GM12892 (cell line): Measurements from ENCODE around the gene CALU.

ENCODE experiments used
- POLR2A ChIP-seq: IDR thresholded peaks from 2 replicates; pipeline ENCODE4 v1.6.1; 2011; ENCODE audit warnings: low read depth, low read length, control low read depth
- POLR2AphosphoS5 ChIP-seq: IDR thresholded peaks from 2 replicates; pipeline ENCODE4 v1.6.1; 2011; ENCODE audit warnings: low read depth, low read length, control low read depth
- TAF1 ChIP-seq: IDR thresholded peaks from 2 replicates; pipeline ENCODE4 v1.6.1; 2011; ENCODE audit warnings: low read depth, mild to moderate bottlenecking, control low read depth, low read length, borderline replicate concordance

DNA sequence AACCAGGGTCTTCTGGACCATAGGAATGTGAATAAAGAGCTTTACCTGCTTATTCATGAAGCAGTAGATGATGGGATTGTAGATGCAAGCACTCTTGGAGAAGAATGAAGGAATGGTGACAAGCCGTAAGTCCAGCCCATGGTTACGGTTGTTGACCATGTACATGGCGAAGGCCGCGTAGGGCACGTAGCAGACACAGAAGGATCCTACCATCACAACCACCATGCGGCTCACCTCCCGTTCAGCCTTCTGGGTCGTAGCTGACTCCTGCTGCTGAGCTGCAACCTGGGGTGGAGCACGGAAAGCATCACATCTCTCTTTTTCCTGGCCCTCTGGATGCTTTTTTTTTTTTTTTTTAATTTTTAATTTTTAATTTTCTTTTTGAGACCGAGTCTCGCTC, 34.4 kb downstream of the CALU start:
- TF ChIP-seq POLR2A (no peak), POLR2AphosphoS5 (peak; percentile 67), TAF1 (no peak)
